Loucy (cell line): ENCODE measurements around the gene GPR32.
"Not testable (repeated sequence)": the region's sequence is repeated elsewhere in the genome, so short reads cannot be mapped to it uniquely, and the experiment has no call there.

Experiments used
- CTCF ChIP-seq: fragments of 200-600 bp; sonication (generic); conservative IDR thresholded peaks from 2 replicates; pipeline ENCODE4 v1.5.1; 2014; ENCODE audit warnings: mild to moderate bottlenecking, antibody characterized with exemption, low read length
- EZH2phosphoT487 ChIP-seq: fragments of 200-600 bp; IDR thresholded peaks from 2 replicates; pipeline ENCODE4 v1.6.1; 2018; ENCODE audit warnings: antibody characterized with exemption, mild to moderate bottlenecking, moderate library complexity, borderline replicate concordance

- TF ChIP-seq CTCF, EZH2phosphoT487: not testable (repeated sequence)
Measured at GRCh38 chr19:50770164-50770563, at the start of gene GPR32.
